Lower lobe of right lung (tissue), 2 donors: ENCODE results near the gene NAMPT. TPM values are rescaled to one million over a fixed set of nuclear protein-coding genes. Genes with fewer than 3 reads are reported as not detected.
"Not testable (repeated sequence)": the region's sequence is repeated elsewhere in the genome, so short reads cannot be mapped to it uniquely, and the experiment has no call there.

Experiments
- ATAC-seq, 2 donors: fragments of 200-7000 bp; cut with Tn5 transposase; one replicate each; pipeline ENCODE4 v1.9.1; 2020 to 2022; ENCODE audit warnings: mild to moderate bottlenecking in 2 of 2, moderate library complexity in 2 of 2
- DNase-seq: peaks from one replicate; pipeline ENCODE4 v3.0.0-alpha.2; 2020
- H3K27ac ChIP-seq: fragments of 200-600 bp; one replicate; pipeline ENCODE4 v1.8.0; 2022
- H3K27me3 ChIP-seq: fragments of 200-600 bp; one replicate; pipeline ENCODE4 v1.8.0; 2022; ENCODE audit warnings: low read depth
- H3K36me3 ChIP-seq: fragments of 200-600 bp; one replicate; pipeline ENCODE4 v1.8.0; 2022; ENCODE audit warnings: mild to moderate bottlenecking
- H3K4me1 ChIP-seq: fragments of 200-600 bp; one replicate; pipeline ENCODE4 v1.8.0; 2022
- H3K4me3 ChIP-seq: fragments of 200-600 bp; one replicate; pipeline ENCODE4 v1.8.0; 2022; ENCODE audit warnings: mild to moderate bottlenecking
- H3K9me3 ChIP-seq: fragments of 200-600 bp; one replicate; pipeline ENCODE4 v1.8.0; 2022
- intact Hi-C: fragments of 100-400 bp; cut with DNase I; formaldehyde crosslinking; loops from one replicate; pipeline ENCODE4 v1.11.0; 2022
- total RNA-seq: library from RNA; stranded (reverse); fragmentation: NEBNext Ultra II Directional; extraction: Animal tissue kit (Norgen Biotek cat#: 25700); gene quantifications from one replicate; pipeline ENCODE4 v1.2.1, GENCODE V29; 2021
- TF ChIP-seq, protein P1 (sequence below): fragments of 200-600 bp; IDR thresholded peaks from one replicate; pipeline ENCODE4 v1.8.0; 2022; ENCODE audit warnings: antibody characterized with exemption, mild to moderate bottlenecking
- donor health status: DM: no; HTN: yes; CAD: no; lungs with severe emphysema.

Gene NAMPT
- total RNA-seq, 1 donor from 2014 or later: 177 TPM

DNA sequence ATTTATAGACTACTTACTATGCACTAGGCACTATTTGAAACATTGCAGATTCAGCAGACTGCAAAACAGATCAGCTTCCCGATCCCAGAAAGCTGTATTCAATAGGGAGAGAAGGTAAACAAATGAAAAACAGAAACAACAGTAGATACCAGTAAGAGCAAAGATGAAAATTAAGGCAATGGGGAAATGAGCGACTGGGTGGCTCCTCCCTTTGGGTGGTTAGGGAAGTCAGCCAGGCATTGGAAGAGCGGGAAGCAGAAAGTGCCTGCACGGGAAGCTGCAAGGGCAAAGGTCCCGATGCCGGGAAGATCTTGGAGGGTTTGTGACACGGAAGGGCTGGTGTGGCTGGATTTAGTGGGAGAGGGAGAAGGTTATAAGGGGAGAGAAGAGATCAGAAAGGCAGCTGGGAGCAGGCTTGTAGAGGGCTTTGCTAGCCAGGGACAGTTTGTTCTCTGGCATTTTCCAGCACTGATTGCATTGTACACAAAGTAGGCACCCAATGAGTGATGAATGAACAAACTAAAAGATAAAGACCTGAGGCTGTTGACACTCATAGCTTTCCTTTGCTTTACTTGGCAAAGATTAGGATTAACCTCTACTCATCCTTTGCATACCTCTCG lies 67.8 kb downstream of the NAMPT start:
- peak; percentile 93 for ATAC-seq
- Histone ChIP-seq H3K9me3 (no peaks in the 10 kb centered on the region), H3K27ac (peak overlapping the region; percentile 76), H3K27me3 (no peaks in the 10 kb centered on the region), H3K4me3 (no peak overlapping the region), H3K4me1 (peaks cover 40% of the 10 kb centered on the region), H3K36me3 (no peaks in the 10 kb centered on the region)
- DNase-seq: peak; percentile 62
- intact Hi-C loops: no loop called here
- TF ChIP-seq, protein P1, sequence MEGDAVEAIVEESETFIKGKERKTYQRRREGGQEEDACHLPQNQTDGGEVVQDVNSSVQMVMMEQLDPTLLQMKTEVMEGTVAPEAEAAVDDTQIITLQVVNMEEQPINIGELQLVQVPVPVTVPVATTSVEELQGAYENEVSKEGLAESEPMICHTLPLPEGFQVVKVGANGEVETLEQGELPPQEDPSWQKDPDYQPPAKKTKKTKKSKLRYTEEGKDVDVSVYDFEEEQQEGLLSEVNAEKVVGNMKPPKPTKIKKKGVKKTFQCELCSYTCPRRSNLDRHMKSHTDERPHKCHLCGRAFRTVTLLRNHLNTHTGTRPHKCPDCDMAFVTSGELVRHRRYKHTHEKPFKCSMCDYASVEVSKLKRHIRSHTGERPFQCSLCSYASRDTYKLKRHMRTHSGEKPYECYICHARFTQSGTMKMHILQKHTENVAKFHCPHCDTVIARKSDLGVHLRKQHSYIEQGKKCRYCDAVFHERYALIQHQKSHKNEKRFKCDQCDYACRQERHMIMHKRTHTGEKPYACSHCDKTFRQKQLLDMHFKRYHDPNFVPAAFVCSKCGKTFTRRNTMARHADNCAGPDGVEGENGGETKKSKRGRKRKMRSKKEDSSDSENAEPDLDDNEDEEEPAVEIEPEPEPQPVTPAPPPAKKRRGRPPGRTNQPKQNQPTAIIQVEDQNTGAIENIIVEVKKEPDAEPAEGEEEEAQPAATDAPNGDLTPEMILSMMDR: no peak

DNA sequence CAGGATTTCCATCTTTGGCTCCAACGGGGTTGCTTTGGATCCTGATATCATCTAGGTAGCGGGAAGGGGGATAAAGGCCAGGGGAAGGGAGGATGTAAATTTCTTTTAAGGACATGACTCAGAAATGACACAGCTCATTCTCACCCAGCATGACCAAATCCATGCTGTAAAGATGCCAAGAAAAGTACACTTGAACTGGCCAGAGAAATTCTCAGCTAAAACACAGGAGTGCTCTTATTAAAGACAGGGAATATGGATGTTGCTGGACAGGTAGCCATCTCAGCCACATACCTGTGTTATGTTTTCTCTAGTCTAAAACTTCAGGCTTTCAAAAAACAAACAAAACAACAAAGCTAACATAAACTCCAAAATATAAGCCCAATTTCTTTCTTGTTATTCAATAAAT lies 68.3 kb downstream of the NAMPT start:
- intact Hi-C loops: no loop called here
- no peaks in the 10 kb centered on the region for H3K9me3 ChIP-seq
- H3K27ac ChIP-seq: peak overlapping the region; percentile 76
- H3K36me3 ChIP-seq: no peaks in the 10 kb centered on the region
- TF ChIP-seq, protein P1: no peak
- H3K4me1 ChIP-seq: peaks cover 40% of the 10 kb centered on the region
- no peak overlapping the region for H3K4me3 ChIP-seq
- ATAC-seq: peak; percentile 82 to 91
- DNase-seq: no peak
- H3K27me3 ChIP-seq: no peaks in the 10 kb centered on the region

DNA sequence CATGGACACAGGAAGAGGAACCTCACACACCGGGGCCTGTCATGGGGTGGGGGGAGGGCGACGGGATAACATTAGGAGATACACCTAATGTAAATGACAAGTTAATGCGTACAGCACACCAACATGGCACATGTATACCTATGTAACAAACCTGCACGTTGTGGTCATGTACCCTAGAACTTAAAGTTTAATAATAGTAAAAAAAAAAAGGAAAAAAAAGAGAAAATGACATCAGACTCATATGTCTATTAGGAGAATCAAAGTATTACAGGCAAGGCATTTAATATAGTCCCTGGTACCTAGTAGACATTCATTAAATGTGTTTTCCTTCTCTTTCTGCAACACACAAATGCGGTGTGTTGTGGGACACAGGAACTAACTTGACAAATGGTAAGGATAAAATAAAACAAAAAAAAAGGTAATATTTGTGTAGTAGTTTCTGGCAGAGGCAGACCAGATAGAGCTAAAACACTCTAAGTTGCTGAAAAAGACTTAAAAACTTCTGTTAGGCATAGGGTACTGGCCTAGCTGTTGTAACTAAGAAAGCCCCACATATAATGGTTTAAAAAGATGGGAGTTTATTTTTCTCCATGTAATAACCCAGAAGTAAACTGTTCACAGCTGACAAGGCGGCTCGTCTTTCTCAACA lies 68.8 kb downstream of the NAMPT start:
- H3K4me3 ChIP-seq: no peak overlapping the region
- peak overlapping the region; percentile 76 for H3K27ac ChIP-seq
- ATAC-seq (no peak), DNase-seq (no peak)
- intact Hi-C loops: no loop called here
- no peaks in the 10 kb centered on the region for H3K9me3 ChIP-seq
- peaks cover 40% of the 10 kb centered on the region for H3K4me1 ChIP-seq
- no peaks in the 10 kb centered on the region for H3K36me3 ChIP-seq
- TF ChIP-seq, protein P1: no peak
- no peaks in the 10 kb centered on the region for H3K27me3 ChIP-seq

DNA sequence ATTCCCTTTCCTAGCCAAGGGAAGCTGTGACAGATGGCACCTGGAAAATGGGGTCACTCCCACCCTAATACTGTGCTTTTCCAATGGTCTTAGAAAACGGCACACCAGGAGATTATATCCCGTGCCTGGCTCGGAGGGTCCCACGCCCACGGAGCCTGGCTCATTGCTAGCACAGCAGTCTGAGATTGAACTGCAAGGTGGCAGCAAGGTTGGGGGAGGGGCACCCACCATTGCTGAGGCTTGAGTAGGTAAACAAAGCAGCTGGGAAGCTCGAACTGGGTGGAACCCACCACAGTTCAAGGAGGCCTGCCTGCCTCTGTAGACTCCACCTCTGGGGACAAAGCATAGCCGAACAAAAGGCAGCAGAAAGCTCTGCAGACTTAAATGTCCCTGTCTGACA lies 75.8 kb downstream of the NAMPT start:
- H3K4me1 ChIP-seq, H3K4me3 ChIP-seq, intact Hi-C loops, H3K36me3 ChIP-seq, H3K9me3 ChIP-seq, DNase-seq, H3K27me3 ChIP-seq, H3K27ac ChIP-seq, ATAC-seq: not testable (repeated sequence)

DNA sequence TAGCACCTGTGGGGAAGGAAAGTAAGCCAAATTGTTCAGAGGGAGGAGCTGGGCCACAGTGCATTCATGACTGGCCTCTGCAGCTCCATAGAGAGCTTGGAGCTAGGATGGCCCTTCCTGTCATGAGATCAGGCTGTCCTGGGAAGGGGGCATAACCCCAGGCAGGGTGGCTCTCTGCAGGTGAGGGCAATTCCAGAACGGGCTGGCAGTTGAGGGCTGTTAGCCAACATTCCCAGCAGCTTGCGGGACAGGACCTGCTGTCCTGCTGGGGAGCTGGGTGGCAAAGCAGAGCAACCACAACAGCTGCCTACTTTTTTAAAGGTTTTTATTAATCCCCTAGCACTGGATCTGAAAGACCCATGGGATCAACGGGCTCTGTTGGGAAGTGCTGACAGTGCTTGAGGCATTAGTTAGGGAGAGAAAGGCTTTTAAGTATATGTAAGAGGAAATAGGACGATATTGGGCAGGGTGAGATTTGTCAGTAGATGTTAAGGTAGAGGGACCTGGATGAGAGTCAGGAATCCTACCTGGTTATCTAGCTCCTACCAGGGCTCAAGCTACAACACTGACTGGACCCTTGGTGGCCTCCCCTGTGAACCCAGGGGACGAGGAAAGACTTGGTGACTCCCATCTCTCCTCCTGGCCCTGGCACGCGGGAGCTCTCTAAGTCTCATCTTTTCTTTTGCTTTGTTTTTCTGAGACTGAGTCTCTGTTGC lies 77.8 kb downstream of the NAMPT start:
- Histone ChIP-seq H3K4me1 (no peaks in the 10 kb centered on the region), H3K27ac (no peak overlapping the region), H3K9me3 (no peaks in the 10 kb centered on the region), H3K36me3 (no peaks in the 10 kb centered on the region), H3K27me3 (no peaks in the 10 kb centered on the region), H3K4me3 (no peak overlapping the region)
- DNase-seq (no peak), ATAC-seq (no peak)
- TF ChIP-seq, protein P1: no peak
- intact Hi-C loops: no loop called here
